SW 1271 (cell line): ENCODE data around the gene NDE1.
"Not testable (repeated sequence)": the region's sequence is repeated elsewhere in the genome, so short reads cannot be mapped to it uniquely, and the experiment has no call there.

Experiments
- DNase-seq, 2 experiments: peaks; one replicate each; lab custom pipeline; 2025; lab: John Stamatoyannopoulos, UW

Gene NDE1

GRCh38 chr16:15699819-15700218, 49.8 kb downstream of the NDE1 start:
- DNase-seq, result no peak

- DNase-seq, result no peak
Measured at GRCh38 chr16:15701367-15701766, 51.3 kb downstream of the NDE1 start.

- no peak for DNase-seq
Measured at GRCh38 chr16:15701975-15702970, 52.2 kb downstream of the NDE1 start.

- no peak for DNase-seq
Measured at GRCh38 chr16:15703029-15703736, 53.1 kb downstream of the NDE1 start.

GRCh38 chr16:15704545-15704987, 54.5 kb downstream of the NDE1 start:
- peak; percentile 9 to 27 for DNase-seq

- DNase-seq, result no peak
Measured at GRCh38 chr16:15705064-15705565, 55.1 kb downstream of the NDE1 start.

- no peak for DNase-seq
Measured at GRCh38 chr16:15707332-15707731, 57.3 kb downstream of the NDE1 start.

- no peak for DNase-seq
Measured at GRCh38 chr16:15708096-15708495, 58.1 kb downstream of the NDE1 start.

- DNase-seq, result no peak
Measured at GRCh38 chr16:15708997-15709396, 59.0 kb downstream of the NDE1 start.

GRCh38 chr16:15714393-15715172, 64.5 kb downstream of the NDE1 start:
- no peak for DNase-seq

- DNase-seq, result no peak
Measured at GRCh38 chr16:15715221-15715620, 65.2 kb downstream of the NDE1 start.

- no peak for DNase-seq
Measured at GRCh38 chr16:15716694-15717447, 66.8 kb downstream of the NDE1 start.

- DNase-seq, result no peak
Measured at GRCh38 chr16:15721018-15721417, 71.0 kb downstream of the NDE1 start.

- DNase-seq, result no peak
Measured at GRCh38 chr16:15723808-15724207, 73.8 kb downstream of the NDE1 start.

GRCh38 chr16:15725641-15726240, 75.7 kb downstream of the NDE1 start:
- no peak for DNase-seq

GRCh38 chr16:15726715-15727114, 76.7 kb downstream of the NDE1 start:
- no peak for DNase-seq

GRCh38 chr16:15727697-15728096, 77.7 kb downstream of the NDE1 start:
- not testable (repeated sequence) for DNase-seq

GRCh38 chr16:15729152-15729551, 79.1 kb downstream of the NDE1 start:
- no peak for DNase-seq

GRCh38 chr16:15732416-15732815, 82.4 kb downstream of the NDE1 start:
- DNase-seq, result no peak

GRCh38 chr16:15735610-15736009, 85.6 kb downstream of the NDE1 start:
- no peak for DNase-seq

GRCh38 chr16:15736529-15736928, 86.5 kb downstream of the NDE1 start:
- DNase-seq, result no peak
